ENCODE measurements around the gene TYSND1. TPM values are rescaled to one million over a fixed set of nuclear protein-coding genes. Genes with fewer than 3 reads are reported as not detected.

Gene TYSND1
- total and polyA plus RNA-seq, 7 donors, result 2.4 to 7.5 (median 4.1) TPM

Other genes with a start within 250 kb of the TYSND1 start
- 1 to 10 TPM; 4.1 to 6.2 (median 5.8) TPM for gene MACROH2A2, start 93.9 kb downstream of the TYSND1 start, total RNA-seq
- gene MACROH2A2, start 93.9 kb downstream of the TYSND1 start, polyA plus RNA-seq, result 1 to 10 TPM; 3.0 to 7.2 (median 4.7) TPM
- gene AIFM2, start 13.9 kb downstream of the TYSND1 start, total RNA-seq, result 10 to 100 TPM; 10.1 to 14.5 (median 10.4) TPM
- gene AIFM2, start 13.9 kb downstream of the TYSND1 start, polyA plus RNA-seq, result 10 to 100 TPM in 2 of 3 donors, 1 to 10 TPM in 1; 8.7 to 40.5 (median 26.3) TPM
- 10 to 100 TPM; 70.0 to 96.8 (median 90.7) TPM for gene SAR1A, start 23.8 kb upstream of the TYSND1 start, total RNA-seq
- gene SAR1A, start 23.8 kb upstream of the TYSND1 start, polyA plus RNA-seq, result 10 to 100 TPM; 38.2 to 87.7 (median 63.6) TPM
- 100 to 1,000 TPM in 3 of 4 donors, 10 to 100 TPM in 1; 95.3 to 131 (median 114) TPM for gene PPA1, start 86.7 kb upstream of the TYSND1 start, total RNA-seq
- gene PPA1, start 86.7 kb upstream of the TYSND1 start, polyA plus RNA-seq, result 100 to 1,000 TPM; 144 to 211 (median 159) TPM
- not detected for gene NPFFR1, start 137.3 kb upstream of the TYSND1 start, total RNA-seq
- under 1 TPM in 2 of 3 donors, not detected in 1; under 0.01 to 0.01 TPM for gene NPFFR1, start 137.3 kb upstream of the TYSND1 start, polyA plus RNA-seq
- gene LRRC20, start 235.9 kb upstream of the TYSND1 start, total RNA-seq, result 100 to 1,000 TPM in 3 of 4 donors, 10 to 100 TPM in 1; 66.1 to 143 (median 140) TPM
- 100 to 1,000 TPM in 1 of 3 donors, 10 to 100 TPM in 2; 26.4 to 153 (median 67.2) TPM for gene LRRC20, start 235.9 kb upstream of the TYSND1 start, polyA plus RNA-seq